Retinal pigment epithelial cell (primary cell): ENCODE data around the gene ANTXR2.

Source experiments
- DNase-seq: peaks from one replicate; pipeline ENCODE4 v3.0.0-alpha.2; 2010; ENCODE audit warnings: low read depth
- H3K4me3 ChIP-seq: 2 replicates; pipeline ENCODE4 v1.5.1; 2011; ENCODE audit warnings: mild to moderate bottlenecking, low read length, control low read depth, moderate library complexity
- TF ChIP-seq, protein P1 (sequence below): conservative IDR thresholded peaks from 2 replicates; pipeline ENCODE4 v1.5.1; 2011; ENCODE audit warnings: low read depth, low read length, control low read depth, inconsistent platforms

The ANTXR2 gene

DNA sequence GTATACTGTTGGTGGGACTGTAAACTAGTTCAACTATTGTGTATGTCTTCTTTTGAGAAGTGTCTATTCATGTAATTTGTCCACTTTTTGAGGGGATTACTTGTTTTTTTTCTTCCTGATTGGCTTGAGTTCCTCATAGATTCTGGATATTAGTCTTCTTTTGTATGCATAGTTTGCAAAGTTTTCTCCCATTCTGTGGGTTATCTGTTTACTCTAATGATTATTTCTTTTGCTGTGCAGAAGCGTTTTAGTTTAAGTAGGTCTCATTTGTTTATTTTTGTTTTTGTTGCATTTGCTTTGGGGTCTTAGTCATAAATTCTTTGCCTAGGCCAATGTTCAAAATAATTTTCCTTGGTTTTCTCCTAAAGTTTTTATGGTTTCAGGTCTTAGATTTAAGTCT, 26.6 kb upstream of the ANTXR2 start:
- no peak for DNase-seq
- TF ChIP-seq, protein P1, sequence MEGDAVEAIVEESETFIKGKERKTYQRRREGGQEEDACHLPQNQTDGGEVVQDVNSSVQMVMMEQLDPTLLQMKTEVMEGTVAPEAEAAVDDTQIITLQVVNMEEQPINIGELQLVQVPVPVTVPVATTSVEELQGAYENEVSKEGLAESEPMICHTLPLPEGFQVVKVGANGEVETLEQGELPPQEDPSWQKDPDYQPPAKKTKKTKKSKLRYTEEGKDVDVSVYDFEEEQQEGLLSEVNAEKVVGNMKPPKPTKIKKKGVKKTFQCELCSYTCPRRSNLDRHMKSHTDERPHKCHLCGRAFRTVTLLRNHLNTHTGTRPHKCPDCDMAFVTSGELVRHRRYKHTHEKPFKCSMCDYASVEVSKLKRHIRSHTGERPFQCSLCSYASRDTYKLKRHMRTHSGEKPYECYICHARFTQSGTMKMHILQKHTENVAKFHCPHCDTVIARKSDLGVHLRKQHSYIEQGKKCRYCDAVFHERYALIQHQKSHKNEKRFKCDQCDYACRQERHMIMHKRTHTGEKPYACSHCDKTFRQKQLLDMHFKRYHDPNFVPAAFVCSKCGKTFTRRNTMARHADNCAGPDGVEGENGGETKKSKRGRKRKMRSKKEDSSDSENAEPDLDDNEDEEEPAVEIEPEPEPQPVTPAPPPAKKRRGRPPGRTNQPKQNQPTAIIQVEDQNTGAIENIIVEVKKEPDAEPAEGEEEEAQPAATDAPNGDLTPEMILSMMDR, result no peak
- H3K4me3 ChIP-seq, result no peak overlapping the region

DNA sequence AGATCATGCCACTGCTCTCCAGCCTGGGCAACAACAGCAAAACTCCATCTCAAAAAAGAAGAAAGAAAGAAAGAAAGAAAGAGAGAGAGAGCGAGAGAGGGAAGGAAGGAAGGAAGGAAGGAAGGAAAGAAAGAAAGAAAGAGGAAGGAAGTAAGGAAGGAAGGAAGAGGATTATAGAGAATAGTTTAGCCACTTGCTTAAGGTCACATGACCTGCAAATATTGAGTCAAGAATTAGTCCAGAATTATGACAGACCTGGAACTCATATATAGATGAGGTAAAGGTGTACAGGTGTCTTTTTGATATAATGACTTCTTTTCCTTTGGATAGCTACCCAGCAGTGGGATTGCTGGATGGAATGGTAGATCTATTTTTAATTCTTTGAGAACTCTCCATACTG, 25.6 kb upstream of the ANTXR2 start:
- TF ChIP-seq, protein P1, result no peak
- H3K4me3 ChIP-seq, result no peak overlapping the region
- DNase-seq, result no peak

DNA sequence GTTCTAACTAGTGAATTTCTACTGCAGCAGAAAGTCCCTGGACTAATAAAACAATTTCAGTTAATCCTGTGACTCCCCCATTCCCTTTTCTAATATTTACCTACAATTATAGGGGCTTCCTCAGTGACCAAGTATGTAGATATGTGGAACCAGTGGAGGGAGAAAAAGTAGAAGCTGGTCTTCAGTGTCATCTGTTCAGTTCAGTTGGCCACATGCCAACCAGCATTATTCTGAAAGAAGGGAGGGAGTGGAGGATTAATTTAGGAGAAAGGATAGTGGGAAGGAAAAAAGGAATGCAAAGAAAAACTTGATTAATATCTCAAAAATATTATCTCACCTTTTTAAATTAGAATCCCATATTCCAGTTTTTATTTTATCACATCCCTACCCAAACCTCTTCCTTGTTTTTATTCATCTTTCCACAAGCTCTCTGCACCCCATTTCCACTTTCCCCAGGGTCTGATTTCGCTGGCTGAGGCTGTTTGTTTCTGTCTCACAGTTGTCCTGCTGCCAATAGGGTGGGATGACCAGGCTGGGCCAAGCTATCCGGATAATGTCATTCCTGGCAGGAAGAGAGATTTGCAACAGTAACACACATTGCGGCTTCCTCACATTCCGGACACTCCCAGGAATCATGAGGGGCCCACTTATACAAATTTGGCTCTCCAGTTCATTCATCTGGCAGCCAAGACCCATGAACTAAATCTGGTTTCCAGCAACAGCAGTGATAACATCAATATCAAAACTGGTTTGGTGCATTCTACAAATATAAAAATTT, 24.6 kb upstream of the ANTXR2 start:
- peak; percentile 26 for DNase-seq
- TF ChIP-seq, protein P1, result no peak
- no peak overlapping the region for H3K4me3 ChIP-seq

DNA sequence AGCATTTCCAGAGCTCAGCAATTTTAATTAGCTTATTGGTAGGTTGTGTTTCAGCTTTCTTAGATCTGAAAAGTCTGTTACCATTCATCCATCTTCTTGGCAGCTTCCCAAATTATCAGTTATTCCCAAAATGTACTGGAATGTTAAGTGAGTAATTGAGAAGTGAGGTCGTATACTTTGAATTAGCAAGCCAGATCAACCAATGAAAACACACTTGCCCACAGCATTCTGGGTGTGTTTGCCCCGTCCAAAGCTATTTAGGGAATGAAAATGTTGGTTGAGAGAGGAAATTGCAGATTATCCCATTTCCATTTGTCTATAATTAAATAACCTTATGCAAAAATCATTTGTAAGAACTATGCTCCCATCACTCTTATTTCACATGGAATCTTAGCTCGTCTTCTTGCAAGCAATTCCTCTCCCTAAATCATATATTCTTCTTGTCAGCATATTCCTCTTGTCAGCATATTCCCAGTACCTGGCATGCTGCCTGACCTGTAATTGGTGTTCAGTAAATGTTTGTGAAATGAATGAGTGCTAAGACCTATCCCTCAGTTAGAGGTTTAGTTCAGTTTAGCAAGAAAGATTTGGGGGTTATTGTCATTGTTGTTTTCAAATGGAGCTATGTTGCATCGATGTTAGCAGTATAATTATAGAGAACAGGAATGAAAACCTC, 23.3 kb upstream of the ANTXR2 start:
- no peak for DNase-seq
- TF ChIP-seq, protein P1, result no peak
- no peak overlapping the region for H3K4me3 ChIP-seq

DNA sequence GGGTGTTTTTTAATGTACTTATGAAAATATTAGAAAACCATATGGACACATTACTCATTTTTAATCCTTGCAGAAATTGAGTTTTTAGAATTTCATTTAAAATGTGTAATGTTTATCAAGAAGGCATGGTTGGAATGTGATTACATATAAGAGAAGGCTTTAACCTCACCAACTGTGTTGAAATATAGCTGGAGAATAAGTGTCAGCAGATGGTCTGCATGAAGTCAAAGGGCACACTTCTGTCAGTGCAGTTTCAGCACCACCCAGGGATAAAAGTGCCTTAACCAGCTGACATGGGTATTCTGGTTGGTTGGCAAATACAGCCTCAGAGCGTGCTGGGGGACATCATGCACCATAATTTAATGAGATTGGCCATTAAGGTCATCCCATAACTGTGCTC, 21.2 kb upstream of the ANTXR2 start:
- TF ChIP-seq, protein P1, result no peak
- no peak for DNase-seq
- no peak overlapping the region for H3K4me3 ChIP-seq

DNA sequence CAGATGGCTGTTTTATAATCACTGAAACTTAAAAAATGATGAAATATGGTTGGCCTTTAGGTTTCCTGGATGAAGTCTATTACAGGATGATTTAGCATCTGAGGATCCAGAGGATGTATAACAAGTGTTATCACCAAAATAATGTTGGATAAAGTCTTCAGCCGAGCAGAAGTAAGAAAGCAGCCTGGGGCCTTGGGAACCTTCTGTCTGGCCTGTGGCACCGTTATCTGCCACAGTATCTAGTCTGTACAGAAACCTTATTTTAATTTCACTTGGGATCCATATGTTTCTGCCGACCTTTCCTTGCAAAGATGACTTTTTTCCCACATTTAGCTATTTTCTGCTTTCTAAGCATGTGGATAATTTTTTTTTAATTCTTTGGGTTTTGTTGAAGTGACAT, 20.5 kb upstream of the ANTXR2 start:
- no peak for DNase-seq
- TF ChIP-seq, protein P1, result no peak
- H3K4me3 ChIP-seq, result no peak overlapping the region

DNA sequence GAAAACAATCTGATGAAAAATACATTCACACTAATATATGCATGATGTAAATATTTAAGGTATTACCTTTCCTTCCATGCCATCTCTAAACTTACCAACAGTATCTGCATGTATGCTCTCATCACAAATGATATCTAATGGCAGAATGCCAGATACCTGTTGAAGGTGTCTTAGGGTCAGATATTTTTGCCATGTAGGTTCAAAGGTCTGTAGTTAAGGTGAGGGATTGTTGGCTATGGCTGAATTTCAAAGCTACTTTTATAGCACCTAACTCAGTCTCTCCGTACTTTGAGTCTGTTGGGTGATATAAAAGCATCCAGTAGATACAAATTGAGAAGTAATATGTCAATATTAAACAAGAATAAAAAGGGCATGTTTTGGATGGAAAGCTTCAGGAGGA, 19.8 kb upstream of the ANTXR2 start:
- no peak overlapping the region for H3K4me3 ChIP-seq
- TF ChIP-seq, protein P1, result no peak
- DNase-seq, result no peak
